Lower leg skin (tissue), 4 donors: Measurements from ENCODE around the gene DCST1. TPM values are rescaled to one million over a fixed set of nuclear protein-coding genes. Genes with fewer than 3 reads are reported as not detected.
"Not testable (repeated sequence)": the region's sequence is repeated elsewhere in the genome, so short reads cannot be mapped to it uniquely, and the experiment has no call there.

Experiments used
- DNase-seq, 2 donors: peaks; one replicate each; pipeline ENCODE4 v3.0.0-alpha.2; 2019; ENCODE audit warnings: low spot score in 2 of 2
- H3K4me3 ChIP-seq: fragments of 200-600 bp; sonication (generic); 2 replicates; pipeline ENCODE4 v1.5.1; 2017; ENCODE audit warnings: mild to moderate bottlenecking, low read depth; ENCODE audit not compliant: poor library complexity, severe bottlenecking
- CTCF ChIP-seq, 3 donors: fragments of 450-650 bp; IDR thresholded peaks; one replicate each; pipeline ENCODE4 v1.5.1; 2016; ENCODE audit warnings: antibody characterized with exemption in 3 of 3, mild to moderate bottlenecking in 3 of 3, moderate library complexity in 2 of 3
- POLR2A ChIP-seq, 2 donors: fragments of 450-650 bp; IDR thresholded peaks; one replicate each; pipeline ENCODE4 v1.6.1; 2016 to 2017; ENCODE audit warnings: antibody characterized with exemption in 2 of 2, mild to moderate bottlenecking in 1 of 2, moderate library complexity in 1 of 2
- WGBS, 2 donors: methylation state at CpG; one replicate each; pipeline ENCODE4 v1.1.5; 2018; 5-methylcytosine and 5-hydroxymethylcytosine counted together
- intact Hi-C: fragments of 100-400 bp; cut with DNase I; formaldehyde crosslinking; loops from one replicate; pipeline ENCODE4 v1.15.0; 2023; ENCODE audit warnings: low total_unique reads
- total RNA-seq, 4 donors: library from RNA; depleted of rRNA; stranded (reverse); fragments of >200 nt; gene quantifications; one replicate each; pipeline ENCODE4 v1.1.0, GENCODE V29; 2016

The DCST1 gene
- total RNA-seq, 4 donors from 2014 or later, result 0.38 to 3.6 (median 0.87) TPM

GRCh38 chr1:154992721-154993571 lies 40.7 kb upstream of the DCST1 start:
- DNase-seq, result no peak
- 84 to 86% methylated on average over 14 of the region's 14 CpGs for WGBS, 2 donors
- intact Hi-C loops, result no loop called here
- TF ChIP-seq CTCF (IDR thresholded peaks at IDR 0.05) (no peak), POLR2A (IDR thresholded peaks at IDR 0.05) (no peak)
- no peak overlapping the region for H3K4me3 ChIP-seq

GRCh38 chr1:154993572-154994268 lies 39.9 kb upstream of the DCST1 start, which contains the start of gene LENEP:
Gene LENEP, plus strand, starts transcription at chr1:154993586. Its CDS starts 22 bp downstream, at chr1:154993608.
- intact Hi-C loops, result no loop called here
- 74 to 84% methylated on average over 8 of the region's 8 CpGs for WGBS, 2 donors
- no peak within 1 kb of the TSS for H3K4me3 ChIP-seq
- TF ChIP-seq POLR2A (IDR thresholded peaks at IDR 0.05), result no peak
- TF ChIP-seq CTCF (IDR thresholded peaks at IDR 0.05), result no peak
- DNase-seq, result no peak

- WGBS, 2 donors, result 29% methylated on average over 1 of the region's 1 CpG
- DNase-seq, result no peak
- H3K4me3 ChIP-seq, result no peak overlapping the region
- intact Hi-C loops, result no loop called here
- TF ChIP-seq POLR2A (IDR thresholded peaks at IDR 0.05) (no peak), CTCF (IDR thresholded peaks at IDR 0.05) (no peak)
Measured at GRCh38 chr1:154994269-154994587, 39.4 kb upstream of the DCST1 start.

DNA sequence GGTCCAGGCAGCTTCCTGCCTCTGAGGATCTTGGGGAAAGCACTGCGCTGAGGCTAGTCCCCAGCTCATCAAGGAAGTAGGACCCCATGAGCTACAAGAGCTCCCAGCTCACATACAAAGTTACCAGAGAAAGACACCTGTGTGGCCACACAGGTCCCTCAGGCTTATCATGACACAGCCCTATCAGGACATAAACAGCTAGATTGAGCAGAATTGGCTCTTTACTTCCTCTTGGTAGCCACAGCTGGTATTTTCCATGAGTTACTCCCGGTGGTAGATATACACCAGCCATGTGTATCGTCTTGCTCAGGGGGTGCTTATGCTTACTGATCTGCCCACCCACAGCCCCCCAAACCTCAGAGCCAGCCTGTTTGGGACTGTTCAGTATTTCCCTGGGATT lies 39.0 kb upstream of the DCST1 start:
- TF ChIP-seq POLR2A (IDR thresholded peaks at IDR 0.05), result no peak
- TF ChIP-seq CTCF (IDR thresholded peaks at IDR 0.05), result no peak
- intact Hi-C loops, result no loop called here
- 72 to 73% methylated on average over 3 of the region's 3 CpGs for WGBS, 2 donors
- DNase-seq, result no peak
- no peak overlapping the region for H3K4me3 ChIP-seq

DNA sequence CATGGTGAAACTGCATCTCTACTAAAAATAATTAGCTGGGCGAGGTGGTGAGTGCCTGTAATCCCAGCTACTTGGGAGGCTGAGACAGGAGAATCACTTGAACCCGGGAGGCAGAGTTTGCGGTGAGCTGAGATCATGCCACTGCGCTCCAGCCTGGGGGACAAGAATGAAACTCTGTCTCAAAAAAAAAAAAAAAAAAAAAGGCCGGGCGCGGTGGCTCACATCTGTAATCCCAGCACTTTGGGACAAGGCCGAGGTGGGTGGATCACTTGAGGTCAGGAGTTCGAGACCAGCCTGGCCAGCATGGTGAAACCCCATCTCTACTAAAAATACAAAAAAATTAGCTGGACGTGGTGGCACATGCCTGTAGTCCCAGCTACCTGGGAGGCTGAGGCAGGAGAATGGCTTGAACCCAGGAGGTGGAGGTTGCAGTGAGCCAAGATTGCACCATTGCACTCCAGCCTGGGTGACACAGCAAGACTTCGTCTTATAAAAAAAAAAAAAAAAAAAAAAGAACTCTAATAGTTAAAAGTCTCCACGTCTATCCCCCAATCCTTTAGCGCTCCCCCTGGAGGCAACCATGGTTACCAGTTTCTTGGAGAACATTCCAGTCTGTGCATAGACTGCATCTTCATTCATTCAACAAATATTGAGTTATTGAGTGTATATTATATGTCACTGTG lies 38.2 kb upstream of the DCST1 start:
- intact Hi-C loops, H3K4me3 ChIP-seq: not testable (repeated sequence)
- DNase-seq, result peak in 1 of 2 donors; percentile 15
- WGBS, 2 donors, result 49 to 59% methylated on average over 13 of the region's 13 CpGs
